ENCODE data around the gene COG2.

COG2 gene

DNA sequence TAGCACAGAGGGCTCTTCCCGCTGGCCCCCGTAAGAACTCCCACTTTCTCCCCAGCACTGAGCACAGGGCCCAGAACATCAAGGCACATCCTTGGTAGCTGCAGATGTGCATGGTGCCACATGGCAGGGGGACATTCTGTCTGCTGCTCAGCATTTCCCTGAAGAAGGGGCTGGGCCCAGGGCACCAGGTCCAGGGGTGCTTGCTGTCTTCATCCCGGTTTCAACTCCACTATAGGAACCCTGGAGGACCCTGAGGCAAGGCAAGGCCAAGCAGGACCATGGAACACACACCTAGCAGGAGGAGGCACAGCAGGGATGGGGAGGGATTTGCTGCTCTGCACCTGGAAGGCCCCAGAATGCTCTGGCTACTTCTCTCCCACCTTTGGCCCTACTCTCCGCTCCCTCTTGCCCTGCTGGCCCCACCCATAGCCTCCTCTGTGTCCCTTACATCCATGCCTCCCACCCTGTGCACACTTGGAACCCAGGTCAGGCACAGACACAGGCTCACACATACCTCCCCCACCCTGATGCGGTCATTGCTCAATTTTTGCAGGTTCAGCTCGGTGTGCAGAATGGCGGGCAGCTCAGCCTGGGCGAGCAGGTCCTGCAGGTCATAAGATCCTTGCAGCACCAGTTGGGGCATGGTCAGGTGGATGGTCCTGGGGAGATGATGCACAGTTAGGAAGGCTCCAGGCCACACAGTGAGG, 61.6 kb downstream of the COG2 start:
- DNase-seq (ENCODE audit: low read depth), result no peak
- TF ChIP-seq, protein P1, sequence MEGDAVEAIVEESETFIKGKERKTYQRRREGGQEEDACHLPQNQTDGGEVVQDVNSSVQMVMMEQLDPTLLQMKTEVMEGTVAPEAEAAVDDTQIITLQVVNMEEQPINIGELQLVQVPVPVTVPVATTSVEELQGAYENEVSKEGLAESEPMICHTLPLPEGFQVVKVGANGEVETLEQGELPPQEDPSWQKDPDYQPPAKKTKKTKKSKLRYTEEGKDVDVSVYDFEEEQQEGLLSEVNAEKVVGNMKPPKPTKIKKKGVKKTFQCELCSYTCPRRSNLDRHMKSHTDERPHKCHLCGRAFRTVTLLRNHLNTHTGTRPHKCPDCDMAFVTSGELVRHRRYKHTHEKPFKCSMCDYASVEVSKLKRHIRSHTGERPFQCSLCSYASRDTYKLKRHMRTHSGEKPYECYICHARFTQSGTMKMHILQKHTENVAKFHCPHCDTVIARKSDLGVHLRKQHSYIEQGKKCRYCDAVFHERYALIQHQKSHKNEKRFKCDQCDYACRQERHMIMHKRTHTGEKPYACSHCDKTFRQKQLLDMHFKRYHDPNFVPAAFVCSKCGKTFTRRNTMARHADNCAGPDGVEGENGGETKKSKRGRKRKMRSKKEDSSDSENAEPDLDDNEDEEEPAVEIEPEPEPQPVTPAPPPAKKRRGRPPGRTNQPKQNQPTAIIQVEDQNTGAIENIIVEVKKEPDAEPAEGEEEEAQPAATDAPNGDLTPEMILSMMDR (IDR thresholded peaks at IDR 0.05; ENCODE audit: control insufficient read depth, extremely low read depth, insufficient read depth), result no peak
- no peak overlapping the region for H3K4me3 ChIP-seq (ENCODE audit: low read depth, low read length)

DNA sequence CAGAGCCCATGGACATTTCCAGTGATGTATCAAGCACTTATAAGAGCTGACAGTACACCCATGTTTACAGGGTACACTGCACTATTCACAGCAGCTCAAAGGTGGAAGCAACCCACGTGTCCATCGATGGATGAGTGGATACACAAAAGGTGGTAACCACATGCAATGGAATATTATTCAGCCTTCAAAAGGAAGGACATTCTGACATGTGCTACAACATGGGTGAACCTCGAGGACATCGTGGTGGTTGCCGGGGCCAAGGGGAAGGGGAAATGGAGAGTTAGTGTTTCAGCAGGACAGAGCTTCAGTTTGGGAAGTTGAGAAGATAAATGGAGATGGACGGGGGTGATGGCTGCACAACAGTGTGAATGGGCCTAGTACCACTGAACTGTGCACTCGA, 62.5 kb downstream of the COG2 start:
- DNase-seq (ENCODE audit: low read depth), result no peak
- TF ChIP-seq, protein P1 (IDR thresholded peaks at IDR 0.05; ENCODE audit: control insufficient read depth, extremely low read depth, insufficient read depth), result no peak
- H3K4me3 ChIP-seq (ENCODE audit: low read depth, low read length), result no peak overlapping the region

DNA sequence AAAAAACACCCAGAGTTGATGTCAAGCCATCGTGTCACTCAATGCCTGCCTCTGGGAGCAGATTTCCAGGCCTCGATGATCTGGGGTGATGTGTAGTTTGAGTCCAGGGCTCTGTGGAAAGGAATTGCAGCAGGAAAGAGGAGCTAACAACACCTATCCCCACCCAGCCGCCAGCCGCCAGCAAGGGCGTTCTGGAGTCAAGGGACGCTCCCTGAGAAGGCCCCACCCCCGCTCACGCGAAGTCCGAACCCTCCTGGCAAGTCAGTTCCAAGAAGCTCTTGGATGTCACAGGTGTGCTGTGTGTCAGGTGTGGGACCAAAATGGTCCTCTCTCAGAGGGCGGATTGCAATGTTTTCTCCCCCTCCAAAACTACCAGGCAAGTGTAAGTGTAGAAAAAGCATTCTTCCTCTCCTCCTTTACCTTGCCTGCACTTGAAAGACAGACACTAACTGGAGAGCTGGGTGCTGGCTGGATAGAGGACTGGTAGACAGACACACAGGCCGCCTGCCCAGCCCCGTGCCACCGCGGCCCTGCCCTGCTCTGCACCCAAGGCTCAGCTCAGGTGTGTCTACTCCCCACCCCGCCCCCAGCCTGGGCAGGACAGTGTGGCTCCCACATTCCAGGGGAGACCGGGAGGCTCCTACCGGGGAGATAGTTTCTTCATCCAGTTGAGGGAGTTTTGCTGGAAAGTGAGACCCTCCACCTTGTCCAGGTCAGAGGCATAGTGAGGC, 63.2 kb downstream of the COG2 start:
- no peak for DNase-seq (ENCODE audit: low read depth)

DNA sequence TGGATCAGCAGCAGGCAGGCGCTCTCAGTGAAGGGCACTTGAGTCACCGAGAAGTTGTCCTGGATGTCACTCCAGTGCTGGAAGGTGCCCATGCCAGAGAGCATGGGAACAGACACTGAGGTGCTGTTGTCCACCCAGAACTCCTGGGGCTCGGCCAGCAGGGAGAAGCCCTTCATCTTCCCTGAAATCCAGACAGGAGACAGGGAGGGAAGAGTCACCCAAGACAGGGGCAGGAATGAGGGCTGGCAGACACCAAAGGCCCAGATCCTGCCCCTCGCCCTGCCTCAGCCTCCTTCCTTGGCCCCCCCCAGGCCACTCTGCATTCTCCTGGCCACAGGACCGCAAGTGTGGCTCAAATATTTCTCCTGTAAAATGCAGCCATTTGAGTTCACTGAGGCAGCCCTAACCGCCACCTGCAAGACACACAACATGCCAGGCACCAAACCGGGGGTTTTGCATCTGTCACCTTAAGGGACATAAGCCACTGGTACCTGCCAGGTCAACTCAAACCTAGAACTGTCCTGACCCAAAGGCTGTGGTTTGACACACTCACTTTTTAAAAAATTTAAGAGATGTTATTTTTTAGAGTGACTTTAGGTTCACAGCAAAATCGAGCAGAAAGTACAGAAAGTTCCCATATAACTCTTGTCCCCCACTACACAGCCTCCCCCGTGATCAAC, 63.9 kb downstream of the COG2 start:
- TF ChIP-seq, protein P1 (IDR thresholded peaks at IDR 0.05; ENCODE audit: control insufficient read depth, extremely low read depth, insufficient read depth), result no peak
- H3K4me3 ChIP-seq (ENCODE audit: low read depth, low read length), result no peak overlapping the region
- no peak for DNase-seq (ENCODE audit: low read depth)

More for the DNA sequence above, 63.2 kb downstream of the COG2 start:
- TF ChIP-seq, protein P1 (IDR thresholded peaks at IDR 0.05; ENCODE audit: control insufficient read depth, extremely low read depth, insufficient read depth), result no peak
- H3K4me3 ChIP-seq (ENCODE audit: low read depth, low read length), result no peak overlapping the region

DNA sequence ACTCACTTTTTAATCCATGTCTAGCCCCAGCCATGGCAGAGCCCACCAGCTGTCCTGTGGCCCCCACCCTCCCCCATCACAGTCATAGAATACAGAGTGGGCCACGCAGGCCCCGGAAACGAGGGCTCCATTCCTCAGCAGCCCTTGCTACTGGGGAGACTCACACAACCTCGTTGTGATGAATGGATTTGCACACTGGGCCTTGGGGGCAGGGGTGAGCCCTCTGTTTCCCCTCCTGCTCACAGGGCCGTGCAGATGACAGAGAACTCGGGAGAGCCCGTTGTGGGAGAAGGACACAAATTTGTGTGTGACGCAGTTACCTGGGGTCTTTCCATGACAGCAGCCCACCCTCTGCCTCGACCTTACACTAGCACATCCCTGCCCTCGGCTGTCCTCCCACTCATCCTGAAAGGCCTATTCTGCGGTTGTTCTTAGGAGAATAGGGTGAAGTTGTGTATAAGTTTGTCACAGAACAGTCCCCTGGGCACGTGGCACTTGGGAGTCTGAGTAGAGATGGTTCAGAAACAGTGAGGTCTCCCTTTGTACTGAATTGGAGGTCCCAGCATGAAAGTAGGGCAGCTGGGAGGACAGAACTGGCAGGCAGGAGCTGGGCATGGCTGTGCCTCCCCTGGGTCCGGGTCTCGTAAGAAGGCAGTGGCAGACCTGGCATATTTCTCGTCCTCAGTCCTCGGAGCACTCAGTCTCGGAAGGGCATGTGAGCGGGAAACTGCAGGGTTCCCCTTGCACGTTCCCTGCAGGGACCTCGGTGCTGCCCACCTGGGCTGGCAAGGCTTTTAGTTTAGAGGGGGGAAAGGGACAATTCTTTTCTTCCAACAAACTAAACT, 64.8 kb downstream of the COG2 start:
- no peak for DNase-seq (ENCODE audit: low read depth)
- no peak overlapping the region for H3K4me3 ChIP-seq (ENCODE audit: low read depth, low read length)
- TF ChIP-seq, protein P1 (IDR thresholded peaks at IDR 0.05; ENCODE audit: control insufficient read depth, extremely low read depth, insufficient read depth), result no peak

Data from LNCaP clone FGC (cell line).